Measurements from ENCODE around the gene SLC38A1. TPM values are rescaled to one million over a fixed set of nuclear protein-coding genes. Genes with fewer than 3 reads are reported as not detected.
A peak's percentile ranks its signal among the peaks of the same experiment; 100 is the strongest.

SLC38A1 gene
- total RNA-seq, 4 donors from 2014 or later, result 41.9 to 82.3 (median 49.8) TPM

DNA sequence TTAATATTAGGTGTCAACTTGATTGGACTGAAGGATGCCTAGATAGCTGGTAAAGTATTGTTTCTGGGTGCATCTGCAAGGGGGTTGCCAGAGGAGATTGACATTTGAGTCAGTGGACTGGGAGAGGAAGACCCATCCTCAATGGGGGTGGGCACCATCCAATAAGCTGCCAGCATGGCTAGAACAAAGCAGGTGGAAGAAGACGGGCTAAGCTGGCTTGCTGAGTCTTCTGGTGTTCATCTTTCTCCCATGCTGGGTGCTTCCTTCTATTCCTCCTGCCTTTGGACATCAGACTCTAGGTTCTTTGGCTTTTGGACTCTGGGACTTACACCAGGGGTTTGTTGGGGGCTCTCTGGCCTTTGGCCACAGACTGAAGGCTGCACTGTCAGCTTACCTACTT lies 87.4 kb downstream of the SLC38A1 start:
- DNase-seq, result no peak
- H3K27ac ChIP-seq, result no peak overlapping the region

DNA sequence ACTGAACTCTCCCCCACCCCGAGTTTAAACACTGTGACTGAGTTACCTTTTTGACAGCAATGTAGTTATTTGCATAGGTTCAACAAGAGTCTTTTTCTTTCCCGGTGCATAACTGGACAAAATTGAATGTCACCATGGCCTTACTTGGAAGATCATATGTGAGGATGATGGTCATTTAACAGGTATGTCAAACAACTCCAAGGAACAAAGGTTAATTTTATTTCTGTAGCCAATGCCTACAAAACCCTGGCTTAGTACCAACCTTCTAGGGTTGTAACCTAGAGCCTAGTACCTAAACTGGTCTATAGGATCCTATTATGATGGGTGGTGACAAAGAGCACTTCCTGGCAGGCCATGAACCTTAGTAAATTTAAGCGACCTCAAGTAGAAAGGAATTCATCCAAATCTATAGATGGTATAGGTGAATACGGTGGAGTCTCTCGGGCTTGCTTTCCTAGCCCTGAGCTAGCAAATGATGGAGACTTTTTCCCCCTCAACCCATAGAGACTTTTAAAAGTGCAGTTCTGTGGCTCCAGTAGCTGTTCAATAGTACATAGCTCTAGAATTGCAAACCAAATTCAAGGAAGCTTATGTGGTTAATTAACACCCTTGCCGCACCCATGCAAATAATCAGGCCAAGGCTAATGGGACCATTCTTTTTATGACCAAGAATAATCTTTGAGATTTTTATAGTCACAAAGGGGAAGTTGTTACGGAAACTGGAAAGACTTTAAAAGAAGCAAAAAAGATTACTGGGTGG lies 89.0 kb downstream of the SLC38A1 start:
- Histone ChIP-seq H3K9me3 (no peaks in the 10 kb centered on the region), H3K27ac (peak overlapping the region in 1 of 4 donors; percentile 35), H3K27me3 (no peaks in the 10 kb centered on the region), H3K36me3 (no peaks in the 10 kb centered on the region), H3K4me1 (peaks cover 0 to 9% (median 4%) of the 10 kb centered on the region in 4 donors), H3K4me3 (no peak overlapping the region)
- peak in 2 of 3 donors; percentile 43 to 61 for DNase-seq
- TF ChIP-seq, protein P1, sequence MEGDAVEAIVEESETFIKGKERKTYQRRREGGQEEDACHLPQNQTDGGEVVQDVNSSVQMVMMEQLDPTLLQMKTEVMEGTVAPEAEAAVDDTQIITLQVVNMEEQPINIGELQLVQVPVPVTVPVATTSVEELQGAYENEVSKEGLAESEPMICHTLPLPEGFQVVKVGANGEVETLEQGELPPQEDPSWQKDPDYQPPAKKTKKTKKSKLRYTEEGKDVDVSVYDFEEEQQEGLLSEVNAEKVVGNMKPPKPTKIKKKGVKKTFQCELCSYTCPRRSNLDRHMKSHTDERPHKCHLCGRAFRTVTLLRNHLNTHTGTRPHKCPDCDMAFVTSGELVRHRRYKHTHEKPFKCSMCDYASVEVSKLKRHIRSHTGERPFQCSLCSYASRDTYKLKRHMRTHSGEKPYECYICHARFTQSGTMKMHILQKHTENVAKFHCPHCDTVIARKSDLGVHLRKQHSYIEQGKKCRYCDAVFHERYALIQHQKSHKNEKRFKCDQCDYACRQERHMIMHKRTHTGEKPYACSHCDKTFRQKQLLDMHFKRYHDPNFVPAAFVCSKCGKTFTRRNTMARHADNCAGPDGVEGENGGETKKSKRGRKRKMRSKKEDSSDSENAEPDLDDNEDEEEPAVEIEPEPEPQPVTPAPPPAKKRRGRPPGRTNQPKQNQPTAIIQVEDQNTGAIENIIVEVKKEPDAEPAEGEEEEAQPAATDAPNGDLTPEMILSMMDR (IDR thresholded peaks at IDR 0.05), result peak in 1 of 6 experiments; percentile 2
- no peak for TF ChIP-seq POLR2A (IDR thresholded peaks at IDR 0.05)

More for the DNA sequence above, 87.4 kb downstream of the SLC38A1 start:
- Histone ChIP-seq H3K9me3 (no peaks in the 10 kb centered on the region), H3K36me3 (no peaks in the 10 kb centered on the region), H3K27me3 (no peaks in the 10 kb centered on the region), H3K4me1 (peaks cover 0 to 9% (median 4%) of the 10 kb centered on the region in 4 donors), H3K4me3 (no peak overlapping the region)
- no peak for TF ChIP-seq POLR2A (IDR thresholded peaks at IDR 0.05)
- TF ChIP-seq, protein P1 (IDR thresholded peaks at IDR 0.05), result no peak

- no peak overlapping the region for H3K4me3 ChIP-seq
- no peak for TF ChIP-seq POLR2A (IDR thresholded peaks at IDR 0.05)
- TF ChIP-seq, protein P1 (IDR thresholded peaks at IDR 0.05), result no peak
Observed at GRCh38 chr12:46177837-46178608, 90.8 kb downstream of the SLC38A1 start.

DNA sequence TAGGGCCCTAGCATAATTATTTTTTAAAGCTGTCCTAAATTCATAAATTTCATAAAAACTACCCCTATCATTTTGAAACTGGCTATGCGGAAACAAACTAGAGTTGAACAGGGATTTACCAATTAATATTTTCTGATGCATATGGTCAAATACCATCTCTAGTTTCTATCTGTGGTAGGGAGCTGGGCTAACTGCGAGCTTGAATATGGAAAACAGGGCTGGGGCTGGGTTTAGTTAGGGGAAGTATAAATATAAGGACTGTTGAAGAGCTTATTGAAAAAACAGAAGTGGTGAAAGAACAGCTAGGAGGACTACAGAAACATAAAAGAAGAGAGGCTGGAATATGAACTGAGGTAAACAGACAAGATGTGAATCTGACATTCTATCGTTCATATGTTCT lies 91.8 kb downstream of the SLC38A1 start:
- DNase-seq, result no peak
- no peaks in the 10 kb centered on the region for H3K9me3 ChIP-seq
- no peak overlapping the region for H3K27ac ChIP-seq
- H3K36me3 ChIP-seq, result no peaks in the 10 kb centered on the region
- no peaks in the 10 kb centered on the region for H3K27me3 ChIP-seq
- TF ChIP-seq POLR2A (IDR thresholded peaks at IDR 0.05), result no peak
- TF ChIP-seq, protein P1 (IDR thresholded peaks at IDR 0.05), result no peak
- H3K4me1 ChIP-seq, result peaks cover 0 to 9% (median 4%) of the 10 kb centered on the region in 4 donors
- no peak overlapping the region for H3K4me3 ChIP-seq

More at GRCh38 chr12:46177837-46178608, 90.8 kb downstream of the SLC38A1 start:
- no peak overlapping the region for H3K27ac ChIP-seq
- no peaks in the 10 kb centered on the region for H3K27me3 ChIP-seq
- H3K9me3 ChIP-seq, result no peaks in the 10 kb centered on the region
- H3K4me1 ChIP-seq, result peaks cover 0 to 9% (median 4%) of the 10 kb centered on the region in 4 donors
- DNase-seq, result no peak
- H3K36me3 ChIP-seq, result no peaks in the 10 kb centered on the region

GRCh38 chr12:46174919-46175318 lies 93.9 kb downstream of the SLC38A1 start:
- Histone ChIP-seq H3K36me3 (no peaks in the 10 kb centered on the region), H3K4me3 (no peak overlapping the region), H3K27ac (no peak overlapping the region), H3K9me3 (no peaks in the 10 kb centered on the region), H3K27me3 (no peaks in the 10 kb centered on the region), H3K4me1 (peaks cover 0 to 7% (median 0%) of the 10 kb centered on the region in 4 donors)
- no peak for DNase-seq
- TF ChIP-seq POLR2A (IDR thresholded peaks at IDR 0.05), result no peak
- TF ChIP-seq, protein P1 (IDR thresholded peaks at IDR 0.05), result no peak
